ENCODE results near the gene NAA30.

DNA sequence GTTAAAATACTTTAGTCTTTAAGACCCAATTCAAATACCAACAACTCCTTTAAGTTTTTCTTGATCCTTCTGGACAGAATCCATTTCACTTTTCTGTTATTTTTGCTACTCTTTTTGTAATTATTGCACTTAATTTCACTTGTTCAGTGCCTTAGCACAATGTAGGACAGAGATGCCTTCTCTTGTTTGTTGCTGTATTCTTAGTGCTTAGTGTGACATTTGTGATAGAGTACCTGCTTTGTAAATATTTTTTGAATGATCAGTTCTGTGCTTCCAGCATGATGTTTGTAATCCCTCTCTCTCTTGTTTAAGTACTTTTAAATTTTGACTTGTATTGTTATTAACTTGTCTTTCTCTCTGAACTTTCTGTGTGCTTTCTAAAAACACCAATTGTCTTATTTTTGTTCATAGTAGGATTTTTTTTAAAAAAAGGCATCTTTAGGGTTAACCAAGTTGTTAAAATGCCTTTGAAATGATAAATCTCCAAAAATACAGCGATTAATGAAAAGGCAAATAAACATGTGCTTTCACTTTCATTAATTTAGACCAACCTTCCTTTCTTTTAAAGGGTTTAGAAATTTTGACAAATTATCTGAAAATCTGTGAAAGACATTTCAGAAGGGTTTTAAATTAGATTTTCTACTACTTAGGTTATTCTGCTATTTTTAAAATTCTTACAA, 11.9 kb downstream of the NAA30 start:
- TF ChIP-seq, protein P1, sequence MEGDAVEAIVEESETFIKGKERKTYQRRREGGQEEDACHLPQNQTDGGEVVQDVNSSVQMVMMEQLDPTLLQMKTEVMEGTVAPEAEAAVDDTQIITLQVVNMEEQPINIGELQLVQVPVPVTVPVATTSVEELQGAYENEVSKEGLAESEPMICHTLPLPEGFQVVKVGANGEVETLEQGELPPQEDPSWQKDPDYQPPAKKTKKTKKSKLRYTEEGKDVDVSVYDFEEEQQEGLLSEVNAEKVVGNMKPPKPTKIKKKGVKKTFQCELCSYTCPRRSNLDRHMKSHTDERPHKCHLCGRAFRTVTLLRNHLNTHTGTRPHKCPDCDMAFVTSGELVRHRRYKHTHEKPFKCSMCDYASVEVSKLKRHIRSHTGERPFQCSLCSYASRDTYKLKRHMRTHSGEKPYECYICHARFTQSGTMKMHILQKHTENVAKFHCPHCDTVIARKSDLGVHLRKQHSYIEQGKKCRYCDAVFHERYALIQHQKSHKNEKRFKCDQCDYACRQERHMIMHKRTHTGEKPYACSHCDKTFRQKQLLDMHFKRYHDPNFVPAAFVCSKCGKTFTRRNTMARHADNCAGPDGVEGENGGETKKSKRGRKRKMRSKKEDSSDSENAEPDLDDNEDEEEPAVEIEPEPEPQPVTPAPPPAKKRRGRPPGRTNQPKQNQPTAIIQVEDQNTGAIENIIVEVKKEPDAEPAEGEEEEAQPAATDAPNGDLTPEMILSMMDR (IDR thresholded peaks at IDR 0.05): no peak
- TF ChIP-seq POLR2A (IDR thresholded peaks at IDR 0.05; ENCODE audit: low read depth) (no peak), POLR2AphosphoS5 (IDR thresholded peaks at IDR 0.05) (no peak)

All from esophagus muscularis mucosa (tissue), 3 donors.